GM21619 (cell line): ENCODE data around the gene RAB36.

Experiments
- ATAC-seq: cut with Tn5 transposase; IDR thresholded peaks from one replicate; pipeline ENCODE4 v1.9.1; 2021; ENCODE audit not compliant: unreplicated experiment

RAB36 gene

GRCh38 chr22:23157560-23158515 is 12.6 kb downstream of the RAB36 start:
- no peak for ATAC-seq

DNA sequence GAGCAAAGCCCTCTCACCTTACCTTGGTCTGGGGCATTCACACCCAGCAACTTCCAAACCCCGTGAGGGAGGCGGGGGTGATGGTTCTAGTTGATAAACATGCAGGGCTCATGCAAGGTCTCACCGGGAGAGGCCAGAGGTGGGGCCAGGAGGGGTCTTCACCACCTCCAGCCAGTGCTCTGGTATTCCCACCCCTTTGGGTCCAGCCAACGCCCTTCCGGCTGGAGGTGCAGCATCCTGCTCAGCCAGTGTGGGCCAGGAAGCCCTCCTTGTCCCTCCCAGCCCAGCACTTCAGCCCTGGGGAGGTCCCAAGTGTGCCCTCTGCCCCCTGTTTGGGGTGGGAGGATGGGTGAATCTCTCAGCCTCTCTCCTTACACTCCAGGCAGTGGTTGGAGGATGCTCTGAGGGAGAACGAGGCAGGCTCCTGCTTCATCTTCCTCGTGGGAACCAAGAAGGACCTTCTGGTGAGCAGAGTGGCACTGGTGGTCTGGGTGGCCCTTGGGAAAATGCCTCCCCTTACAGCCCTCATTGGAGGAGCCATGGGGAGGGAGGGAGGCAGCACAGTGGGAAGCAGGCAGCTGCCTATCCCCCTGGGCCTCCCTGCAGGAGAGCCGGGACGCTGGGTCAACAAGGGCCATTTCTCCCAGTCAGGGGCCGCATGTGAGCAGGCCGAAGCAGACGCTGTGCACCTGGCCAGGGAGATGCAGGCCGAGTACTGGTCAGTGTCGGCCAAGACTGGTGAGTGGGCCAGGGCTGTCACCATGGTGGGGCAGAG is 13.4 kb downstream of the RAB36 start:
- ATAC-seq: no peak

GRCh38 chr22:23159291-23159630 is 14.0 kb downstream of the RAB36 start:
- ATAC-seq: no peak

- no peak for ATAC-seq
Measured at GRCh38 chr22:23161029-23161428, 15.8 kb downstream of the RAB36 start.

- no peak for ATAC-seq
Measured at GRCh38 chr22:23161574-23161973, 16.3 kb downstream of the RAB36 start.

DNA sequence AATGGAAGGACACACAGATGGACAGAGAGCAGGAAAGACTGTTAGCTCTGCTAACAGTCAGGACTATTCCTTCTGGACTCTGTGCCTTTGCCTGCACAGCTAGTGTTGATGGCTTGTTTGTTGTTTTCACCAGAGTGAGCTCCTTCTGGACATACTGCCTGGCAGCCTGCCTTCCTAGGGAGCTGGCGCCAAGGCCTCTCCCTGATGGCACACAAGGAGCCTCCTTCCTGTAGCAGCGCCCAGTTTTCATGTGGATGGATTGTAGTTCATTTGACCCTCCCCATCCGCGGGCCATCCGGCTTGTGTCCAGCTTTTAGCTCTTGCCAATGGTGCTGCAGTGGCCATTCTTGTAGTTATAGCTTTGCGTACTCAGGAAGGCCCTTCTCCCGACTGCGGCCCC is 18.4 kb downstream of the RAB36 start:
- ATAC-seq: no peak

- no peak for ATAC-seq
Measured at GRCh38 chr22:23164091-23164490, 18.8 kb downstream of the RAB36 start.

DNA sequence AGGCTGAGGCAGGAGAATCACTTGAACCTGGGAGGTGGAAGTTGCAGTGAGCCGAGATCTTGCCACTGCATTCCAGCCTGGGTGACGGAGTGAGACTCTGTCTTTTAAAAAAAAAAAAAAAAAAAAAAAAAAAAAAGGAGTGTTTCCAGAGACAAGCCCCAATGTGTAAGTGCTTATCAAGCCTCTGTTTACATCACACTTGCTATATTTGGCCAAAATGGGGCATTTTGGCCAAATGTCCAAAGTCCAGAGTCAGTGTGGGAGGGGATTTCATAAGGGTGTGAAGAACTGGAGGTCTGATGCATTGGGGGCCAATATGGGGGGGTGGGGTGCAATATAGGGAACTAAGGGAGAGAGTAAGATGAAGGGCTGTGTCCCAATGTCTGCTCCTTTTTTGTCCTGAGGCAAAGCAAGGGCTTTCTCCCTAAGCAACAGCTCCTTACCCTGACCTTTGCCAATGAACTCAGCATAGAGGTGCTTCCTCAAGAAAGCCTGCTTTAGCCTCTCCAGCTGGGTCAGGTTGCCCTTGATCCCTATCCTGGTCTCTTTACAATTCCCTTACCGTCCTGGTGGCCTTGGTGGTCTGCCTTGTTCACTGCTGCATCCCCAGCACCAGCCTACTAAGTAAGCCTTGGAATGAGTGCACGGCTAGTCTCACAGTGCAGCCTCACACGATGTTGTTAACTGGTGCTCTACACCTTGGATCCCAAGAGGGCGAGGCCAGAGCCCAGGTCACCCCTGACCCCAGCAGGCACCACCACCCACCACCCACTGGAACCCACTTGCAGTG is 21.0 kb downstream of the RAB36 start:
- ATAC-seq: no peak

GRCh38 chr22:23166841-23167616 is 21.8 kb downstream of the RAB36 start:
- ATAC-seq: no peak

DNA sequence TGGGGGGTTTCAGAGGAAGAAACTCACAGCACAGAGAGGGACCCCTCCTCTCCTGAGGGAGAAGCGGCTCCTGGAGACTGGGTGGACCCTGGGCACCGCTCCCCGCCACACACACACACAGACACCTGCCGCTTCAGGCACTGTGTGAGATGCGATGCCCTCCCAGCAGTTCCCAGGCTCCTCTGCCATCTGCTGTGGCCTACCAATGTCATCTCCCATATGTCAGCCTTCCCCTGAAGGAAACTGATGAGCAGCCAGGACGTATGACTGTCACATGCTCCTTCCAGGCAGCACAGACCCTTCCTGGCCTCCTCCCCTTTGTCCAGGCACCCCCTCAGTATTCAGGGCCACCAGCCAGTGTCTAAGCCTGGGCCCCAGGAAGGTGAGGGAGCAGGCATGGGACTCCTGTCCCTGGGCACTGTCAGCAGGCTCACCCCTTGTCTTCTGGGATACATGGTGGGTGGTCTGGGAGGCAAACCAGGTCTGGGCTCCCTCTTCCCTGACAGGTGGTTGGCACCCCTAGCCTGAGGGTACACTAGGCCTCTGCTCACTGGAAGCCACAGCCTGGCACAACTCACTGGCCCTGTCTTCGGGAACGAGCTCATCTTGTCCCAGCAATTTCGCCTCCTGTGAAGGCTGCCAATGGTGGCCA is 23.2 kb downstream of the RAB36 start:
- no peak for ATAC-seq

DNA sequence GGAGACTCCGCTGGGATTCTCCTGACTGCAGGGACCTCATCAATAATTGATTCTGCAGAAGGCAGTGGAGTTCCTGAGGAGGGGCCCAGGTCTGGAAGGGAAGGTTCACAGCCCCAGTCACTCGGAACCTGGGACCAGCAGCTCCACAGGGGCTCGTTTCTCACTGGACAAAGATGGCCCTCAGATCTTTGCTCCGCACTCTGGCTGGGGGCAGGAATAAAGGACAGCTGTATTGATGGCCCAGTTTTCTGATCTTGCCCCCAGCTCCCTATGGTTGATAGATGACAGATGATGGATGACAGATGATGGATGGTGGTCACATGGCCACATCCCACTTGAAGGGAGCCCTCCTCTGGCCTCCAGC is 23.7 kb downstream of the RAB36 start:
- no peak for ATAC-seq

DNA sequence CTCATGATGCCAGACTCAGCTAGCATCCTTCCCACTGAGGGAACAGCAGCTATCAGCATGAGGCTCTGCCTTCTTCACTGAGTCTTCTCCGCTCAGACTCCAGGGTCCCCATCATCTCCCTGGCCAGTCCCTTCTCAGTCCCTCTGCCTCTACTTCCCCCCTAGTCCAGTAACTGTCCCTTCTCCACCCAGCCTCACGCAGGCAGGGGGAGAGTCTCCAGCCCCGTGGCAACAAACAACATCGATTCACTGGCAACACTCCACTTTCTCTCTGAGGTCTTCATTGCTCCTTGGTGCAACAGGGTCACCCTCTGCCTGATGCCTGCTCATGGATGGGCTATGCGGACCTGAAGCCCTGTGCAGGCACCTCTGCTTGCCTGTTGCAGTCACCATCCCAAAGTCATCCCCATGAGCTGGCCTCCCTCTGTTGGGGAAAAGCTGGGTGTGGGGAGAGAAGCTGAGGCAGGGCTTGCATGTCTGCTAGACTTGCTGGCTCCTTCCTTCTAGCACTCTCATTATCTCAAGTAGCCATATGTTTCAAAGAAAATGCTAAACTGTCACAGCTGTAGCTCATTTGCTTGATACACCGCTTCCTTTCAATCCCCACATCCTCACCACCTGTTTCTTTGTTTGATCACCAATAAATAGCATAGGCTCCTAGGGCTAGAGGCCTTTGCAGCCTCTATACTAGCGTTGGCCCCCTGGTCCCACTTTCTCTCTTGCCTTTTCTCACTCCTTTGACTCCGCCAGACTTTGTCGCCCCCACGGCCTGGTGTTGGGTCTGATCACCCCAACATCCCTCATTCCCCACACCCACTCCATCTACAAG is 30.8 kb downstream of the RAB36 start:
- ATAC-seq: no peak

DNA sequence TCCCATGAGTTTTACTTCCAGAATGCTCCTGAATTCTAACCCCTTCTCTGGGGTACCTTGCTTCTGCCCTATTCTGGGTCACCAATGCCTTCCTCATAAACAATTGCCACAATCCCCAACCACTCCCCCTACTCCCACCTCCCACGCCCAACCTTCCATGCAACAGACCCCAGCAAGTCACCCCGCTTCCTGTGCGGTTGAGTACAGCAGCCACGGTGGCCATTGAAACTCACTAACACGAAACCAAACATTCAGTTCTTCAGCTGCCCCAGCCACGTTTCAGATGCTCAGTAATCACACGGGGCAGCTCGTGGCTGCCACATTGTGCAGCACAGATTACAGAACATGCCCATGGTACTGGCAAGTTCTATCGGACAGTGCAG is 31.4 kb downstream of the RAB36 start:
- no peak for ATAC-seq

DNA sequence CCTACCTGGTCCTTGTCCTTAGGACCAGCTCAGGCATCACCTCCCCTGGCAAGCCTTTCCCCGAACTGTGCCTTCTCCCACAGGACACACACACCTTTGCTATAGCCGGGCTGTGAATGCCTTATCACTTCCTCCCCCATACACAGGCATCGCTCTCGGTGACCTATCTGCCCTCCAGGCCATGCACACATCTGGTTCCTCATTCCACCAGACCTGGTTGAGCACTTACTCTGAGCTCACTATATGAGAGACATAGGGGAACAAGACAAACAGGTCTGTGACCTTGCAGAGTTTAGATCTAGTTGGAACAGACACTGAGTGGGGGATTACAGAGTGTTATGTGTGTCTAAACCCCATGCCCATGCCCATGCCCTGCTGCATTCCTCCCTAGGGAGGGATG is 31.9 kb downstream of the RAB36 start:
- no peak for ATAC-seq

- no peak for ATAC-seq
Measured at GRCh38 chr22:23178512-23179254, 33.4 kb downstream of the RAB36 start.

- no peak for ATAC-seq
Measured at GRCh38 chr22:23179381-23180299, 34.4 kb downstream of the RAB36 start.

- ATAC-seq: no peak
Measured at GRCh38 chr22:23180301-23180892, 35.1 kb downstream of the RAB36 start, which contains the start of gene BCR. TSS of gene BCR (plus strand) at chr22:23180509. CDS start at chr22:23180961, 452 bp downstream.
